Measurements from ENCODE around the gene GBX2.

The GBX2 gene

GRCh38 chr2:236166796-236167296, 1.3 kb downstream of the GBX2 start:
- DNase-seq = no peak

GRCh38 chr2:236165842-236166795, 2.1 kb downstream of the GBX2 start:
- DNase-seq = no peak

GRCh38 chr2:236164925-236165841, 3.0 kb downstream of the GBX2 start:
- DNase-seq = no peak

- DNase-seq = no peak
Observed at GRCh38 chr2:236164201-236164924, 3.8 kb downstream of the GBX2 start.

- no peak for DNase-seq
Observed at GRCh38 chr2:236163471-236164200, 4.5 kb downstream of the GBX2 start.

- DNase-seq = no peak
Observed at GRCh38 chr2:236162882-236163470, 5.2 kb downstream of the GBX2 start.

GRCh38 chr2:236162031-236162845, 5.9 kb downstream of the GBX2 start:
- DNase-seq = no peak

- DNase-seq = no peak
Observed at GRCh38 chr2:236161531-236161930, 6.7 kb downstream of the GBX2 start.

- no peak for DNase-seq
Observed at GRCh38 chr2:236161082-236161462, 7.1 kb downstream of the GBX2 start.

GRCh38 chr2:236160366-236161081, 7.7 kb downstream of the GBX2 start:
- DNase-seq = no peak

GRCh38 chr2:236159778-236160170, 8.4 kb downstream of the GBX2 start:
- no peak for DNase-seq

- no peak for DNase-seq
Observed at GRCh38 chr2:236158969-236159777, 9.0 kb downstream of the GBX2 start.

- DNase-seq = no peak
Observed at GRCh38 chr2:236157815-236158498, 10.2 kb downstream of the GBX2 start.

- no peak for DNase-seq
Observed at GRCh38 chr2:236157366-236157765, 10.8 kb downstream of the GBX2 start.

- no peak for DNase-seq
Observed at GRCh38 chr2:236156860-236157194, 11.4 kb downstream of the GBX2 start.

- no peak for DNase-seq
Observed at GRCh38 chr2:236156095-236156859, 11.9 kb downstream of the GBX2 start.

- DNase-seq = no peak
Observed at GRCh38 chr2:236155406-236155805, 12.8 kb downstream of the GBX2 start.

GRCh38 chr2:236146436-236146835, 21.8 kb downstream of the GBX2 start:
- DNase-seq = no peak
